Erythroblast (primary cell): ENCODE measurements around the gene TREX2.

Experiments used
- GATA1 ChIP-seq: IDR thresholded peaks from 2 replicates; pipeline ENCODE4 v1.6.1; 2011; ENCODE audit warnings: low read depth, mild to moderate bottlenecking, control low read depth, low read length, moderate library complexity
- POLR2A ChIP-seq: IDR thresholded peaks from 2 replicates; pipeline ENCODE4 v1.6.1; 2011; ENCODE audit warnings: mild to moderate bottlenecking, low read length

DNA sequence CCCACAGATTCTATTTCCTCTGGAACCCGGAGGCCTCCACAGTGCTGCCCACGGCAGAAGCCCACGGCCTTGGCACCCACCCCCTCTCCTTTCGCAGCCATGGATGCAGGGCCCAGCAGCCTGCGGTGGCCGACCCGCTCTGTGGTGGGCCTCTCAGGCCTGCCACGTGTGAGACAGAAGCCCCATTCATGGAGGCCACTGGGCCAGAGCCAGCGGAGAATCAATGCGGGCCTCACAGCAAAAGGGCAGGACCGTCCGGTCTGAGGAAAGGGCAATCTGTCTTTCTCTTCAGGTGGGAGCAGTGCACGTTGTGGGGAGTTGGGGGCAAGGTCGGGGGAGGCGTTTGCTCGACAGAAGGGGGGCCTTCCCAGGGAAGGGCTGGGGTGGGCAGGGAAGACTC is 32.9 kb upstream of the TREX2 start:
- no peak for TF ChIP-seq POLR2A
- TF ChIP-seq GATA1 = no peak
